Fibroblast of villous mesenchyme (primary cell): ENCODE results near the gene CARD14. TPM values are rescaled to one million over a fixed set of nuclear protein-coding genes. Genes with fewer than 3 reads are reported as not detected.

Source experiments
- DNase-seq: peaks from one replicate; pipeline ENCODE4 v3.0.0-alpha.2; 2010; ENCODE audit warnings: low read depth
- H3K4me3 ChIP-seq: 2 replicates; pipeline ENCODE4 v1.5.1; 2011; ENCODE audit warnings: low read depth, mild to moderate bottlenecking, low read length
- CTCF ChIP-seq: IDR thresholded peaks from 2 replicates; pipeline ENCODE4 v1.5.1; 2012; ENCODE audit warnings: low read depth, mild to moderate bottlenecking, low read length; ENCODE audit not compliant: insufficient read depth
- total RNA-seq: library from RNA; depleted of rRNA; stranded (reverse); fragments of >200 nt; gene quantifications from 2 replicates; pipeline ENCODE4 v1.2.3, GENCODE V29; 2012

Gene CARD14
- total RNA-seq, 1 donor, result under 0.01 TPM

- no peak for DNase-seq
- no peak overlapping the region for H3K4me3 ChIP-seq
- no peak for TF ChIP-seq CTCF
Measured at GRCh38 chr17:80213643-80213975, 43.8 kb downstream of the CARD14 start.

GRCh38 chr17:80214012-80214877 lies 44.4 kb downstream of the CARD14 start:
- H3K4me3 ChIP-seq, result no peak overlapping the region
- TF ChIP-seq CTCF, result no peak
- no peak for DNase-seq

GRCh38 chr17:80214878-80215210 lies 45.0 kb downstream of the CARD14 start:
- no peak for TF ChIP-seq CTCF
- no peak for DNase-seq
- H3K4me3 ChIP-seq, result no peak overlapping the region

- H3K4me3 ChIP-seq, result no peak overlapping the region
- no peak for TF ChIP-seq CTCF
- no peak for DNase-seq
Measured at GRCh38 chr17:80216473-80217456, 46.9 kb downstream of the CARD14 start.

GRCh38 chr17:80217703-80218362 lies 48.0 kb downstream of the CARD14 start:
- TF ChIP-seq CTCF, result no peak
- DNase-seq, result no peak
- H3K4me3 ChIP-seq, result no peak overlapping the region

- DNase-seq, result no peak
- H3K4me3 ChIP-seq, result no peak overlapping the region
- no peak for TF ChIP-seq CTCF
Measured at GRCh38 chr17:80218391-80218790, 48.6 kb downstream of the CARD14 start.
